DOHH2 (cell line): ENCODE results near the gene REPIN1.

ENCODE experiments used
- EZH2phosphoT487 ChIP-seq: fragments of 200-600 bp; sonication (generic); IDR thresholded peaks from 2 replicates; pipeline ENCODE4 v1.6.1; 2017; ENCODE audit warnings: borderline replicate concordance, mild to moderate bottlenecking, antibody characterized with exemption, low read length, moderate library complexity, mixed read lengths
- TF ChIP-seq, protein P1 (sequence below): fragments of 200-600 bp; sonication (generic); IDR thresholded peaks from one replicate; pipeline ENCODE4 v1.5.1; 2014; ENCODE audit warnings: antibody characterized with exemption, mild to moderate bottlenecking, low read depth, low read length; ENCODE audit not compliant: poor library complexity, severe bottlenecking

DNA sequence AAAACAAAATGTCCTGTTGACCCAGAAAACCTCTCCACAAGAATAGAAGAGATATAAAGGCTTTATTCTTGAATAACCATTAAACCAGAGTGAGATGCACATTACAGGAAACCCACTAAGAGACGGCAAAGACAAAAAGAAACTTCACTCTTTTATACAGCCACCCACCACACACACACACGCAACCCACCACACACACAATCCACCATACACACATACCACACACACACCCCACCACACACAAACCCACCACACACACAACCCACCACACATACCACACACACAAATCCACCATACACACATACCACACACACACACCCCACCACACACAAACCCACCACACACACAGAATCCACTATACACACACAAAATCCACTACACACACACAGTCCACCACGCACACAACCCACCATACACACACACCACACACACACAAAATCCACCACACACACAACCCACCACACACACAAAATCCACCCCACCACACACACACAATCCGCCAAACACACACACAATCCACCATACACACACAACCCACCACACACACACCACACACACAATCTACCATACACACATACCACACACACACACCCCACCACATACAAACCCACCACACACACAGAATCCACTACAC lies 9.5 kb upstream of the REPIN1 start:
- TF ChIP-seq, protein P1, sequence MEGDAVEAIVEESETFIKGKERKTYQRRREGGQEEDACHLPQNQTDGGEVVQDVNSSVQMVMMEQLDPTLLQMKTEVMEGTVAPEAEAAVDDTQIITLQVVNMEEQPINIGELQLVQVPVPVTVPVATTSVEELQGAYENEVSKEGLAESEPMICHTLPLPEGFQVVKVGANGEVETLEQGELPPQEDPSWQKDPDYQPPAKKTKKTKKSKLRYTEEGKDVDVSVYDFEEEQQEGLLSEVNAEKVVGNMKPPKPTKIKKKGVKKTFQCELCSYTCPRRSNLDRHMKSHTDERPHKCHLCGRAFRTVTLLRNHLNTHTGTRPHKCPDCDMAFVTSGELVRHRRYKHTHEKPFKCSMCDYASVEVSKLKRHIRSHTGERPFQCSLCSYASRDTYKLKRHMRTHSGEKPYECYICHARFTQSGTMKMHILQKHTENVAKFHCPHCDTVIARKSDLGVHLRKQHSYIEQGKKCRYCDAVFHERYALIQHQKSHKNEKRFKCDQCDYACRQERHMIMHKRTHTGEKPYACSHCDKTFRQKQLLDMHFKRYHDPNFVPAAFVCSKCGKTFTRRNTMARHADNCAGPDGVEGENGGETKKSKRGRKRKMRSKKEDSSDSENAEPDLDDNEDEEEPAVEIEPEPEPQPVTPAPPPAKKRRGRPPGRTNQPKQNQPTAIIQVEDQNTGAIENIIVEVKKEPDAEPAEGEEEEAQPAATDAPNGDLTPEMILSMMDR: no peak
- TF ChIP-seq EZH2phosphoT487: no peak
